Epithelial cell of proximal tubule (primary cell): ENCODE measurements around the gene MYPN. TPM values are rescaled to one million over a fixed set of nuclear protein-coding genes. Genes with fewer than 3 reads are reported as not detected.
A peak's percentile ranks its signal among the peaks of the same experiment; 100 is the strongest.

ENCODE experiments used
- DNase-seq: peaks from one replicate; pipeline ENCODE4 v3.0.0-alpha.2; 2011; ENCODE audit warnings: low read depth
- H3K4me3 ChIP-seq: 2 replicates; pipeline ENCODE4 v1.5.1; 2011; ENCODE audit warnings: low read depth, mild to moderate bottlenecking, low read length
- total RNA-seq: library from RNA; depleted of rRNA; stranded (reverse); fragments of >200 nt; gene quantifications from 2 replicates; pipeline ENCODE4 v1.2.3, GENCODE V29; 2015
- TF ChIP-seq, protein P1 (sequence below): conservative IDR thresholded peaks from 2 replicates; pipeline ENCODE4 v1.5.1; 2012; ENCODE audit warnings: low read depth, mild to moderate bottlenecking, low read length

The MYPN gene
- total RNA-seq, 1 donor from 2014 or later, result 0.98 TPM

DNA sequence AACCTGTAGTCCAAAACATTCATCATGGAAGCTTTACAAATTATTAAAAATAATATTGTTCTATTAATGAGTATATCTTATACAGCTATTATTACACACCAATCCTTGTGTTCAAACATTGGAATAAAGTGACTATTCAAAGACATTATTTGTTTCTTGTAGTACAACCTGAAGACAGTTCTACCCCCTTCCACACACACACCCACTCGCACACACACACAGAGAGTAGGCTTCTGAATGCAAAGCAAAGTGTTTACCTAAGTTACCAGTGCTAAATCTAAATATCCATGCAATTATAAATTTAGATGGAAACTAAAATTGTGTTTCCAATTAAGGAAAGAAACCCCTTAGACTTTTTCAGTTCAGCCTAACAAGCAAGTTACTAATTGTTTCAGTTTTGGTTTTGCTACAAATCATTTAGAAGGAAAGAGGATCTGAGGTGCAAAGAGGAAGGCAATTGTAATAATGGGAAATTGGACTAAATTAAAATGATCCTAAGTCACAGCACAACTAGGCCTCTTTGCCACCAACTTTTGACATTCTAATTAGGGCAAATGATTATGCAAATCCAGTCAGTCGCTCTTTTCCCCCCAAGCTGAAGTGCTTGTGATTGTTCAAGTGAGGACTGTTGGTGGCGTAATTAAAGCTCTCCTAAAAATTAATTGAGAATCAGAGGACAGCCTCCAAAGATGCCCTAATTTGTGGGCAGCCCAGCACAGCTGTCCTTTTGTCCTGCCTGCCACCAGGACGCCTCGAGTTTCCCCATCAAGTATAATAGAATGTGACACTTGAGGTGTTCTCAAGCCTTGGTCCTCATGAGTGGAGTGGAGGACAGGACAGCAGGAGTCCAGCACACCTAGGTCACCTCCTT, 142.6 kb downstream of the MYPN start:
- no peak overlapping the region for H3K4me3 ChIP-seq
- DNase-seq, result no peak
- TF ChIP-seq, protein P1, sequence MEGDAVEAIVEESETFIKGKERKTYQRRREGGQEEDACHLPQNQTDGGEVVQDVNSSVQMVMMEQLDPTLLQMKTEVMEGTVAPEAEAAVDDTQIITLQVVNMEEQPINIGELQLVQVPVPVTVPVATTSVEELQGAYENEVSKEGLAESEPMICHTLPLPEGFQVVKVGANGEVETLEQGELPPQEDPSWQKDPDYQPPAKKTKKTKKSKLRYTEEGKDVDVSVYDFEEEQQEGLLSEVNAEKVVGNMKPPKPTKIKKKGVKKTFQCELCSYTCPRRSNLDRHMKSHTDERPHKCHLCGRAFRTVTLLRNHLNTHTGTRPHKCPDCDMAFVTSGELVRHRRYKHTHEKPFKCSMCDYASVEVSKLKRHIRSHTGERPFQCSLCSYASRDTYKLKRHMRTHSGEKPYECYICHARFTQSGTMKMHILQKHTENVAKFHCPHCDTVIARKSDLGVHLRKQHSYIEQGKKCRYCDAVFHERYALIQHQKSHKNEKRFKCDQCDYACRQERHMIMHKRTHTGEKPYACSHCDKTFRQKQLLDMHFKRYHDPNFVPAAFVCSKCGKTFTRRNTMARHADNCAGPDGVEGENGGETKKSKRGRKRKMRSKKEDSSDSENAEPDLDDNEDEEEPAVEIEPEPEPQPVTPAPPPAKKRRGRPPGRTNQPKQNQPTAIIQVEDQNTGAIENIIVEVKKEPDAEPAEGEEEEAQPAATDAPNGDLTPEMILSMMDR, result no peak

DNA sequence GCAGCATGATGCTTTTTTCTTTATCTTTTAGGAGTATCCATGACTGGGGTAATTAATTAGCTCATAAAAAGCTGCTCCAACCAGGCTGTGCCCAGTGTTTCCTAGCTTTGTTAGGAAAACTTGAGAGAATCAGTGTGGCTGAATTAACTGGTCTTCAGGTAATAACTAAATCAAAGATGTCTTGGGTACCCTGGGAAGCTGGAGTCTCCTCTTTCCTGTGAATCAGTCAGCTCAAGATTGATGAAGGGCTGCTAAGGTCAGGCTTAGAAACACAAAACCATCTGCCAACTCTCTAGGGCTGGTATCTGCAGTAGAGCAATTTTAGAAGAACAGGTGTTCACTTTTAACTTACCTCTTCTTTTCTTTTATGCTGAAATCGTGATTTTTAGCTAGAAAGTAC, 144.1 kb downstream of the MYPN start:
- DNase-seq, result no peak
- TF ChIP-seq, protein P1, result no peak
- H3K4me3 ChIP-seq, result no peak overlapping the region

DNA sequence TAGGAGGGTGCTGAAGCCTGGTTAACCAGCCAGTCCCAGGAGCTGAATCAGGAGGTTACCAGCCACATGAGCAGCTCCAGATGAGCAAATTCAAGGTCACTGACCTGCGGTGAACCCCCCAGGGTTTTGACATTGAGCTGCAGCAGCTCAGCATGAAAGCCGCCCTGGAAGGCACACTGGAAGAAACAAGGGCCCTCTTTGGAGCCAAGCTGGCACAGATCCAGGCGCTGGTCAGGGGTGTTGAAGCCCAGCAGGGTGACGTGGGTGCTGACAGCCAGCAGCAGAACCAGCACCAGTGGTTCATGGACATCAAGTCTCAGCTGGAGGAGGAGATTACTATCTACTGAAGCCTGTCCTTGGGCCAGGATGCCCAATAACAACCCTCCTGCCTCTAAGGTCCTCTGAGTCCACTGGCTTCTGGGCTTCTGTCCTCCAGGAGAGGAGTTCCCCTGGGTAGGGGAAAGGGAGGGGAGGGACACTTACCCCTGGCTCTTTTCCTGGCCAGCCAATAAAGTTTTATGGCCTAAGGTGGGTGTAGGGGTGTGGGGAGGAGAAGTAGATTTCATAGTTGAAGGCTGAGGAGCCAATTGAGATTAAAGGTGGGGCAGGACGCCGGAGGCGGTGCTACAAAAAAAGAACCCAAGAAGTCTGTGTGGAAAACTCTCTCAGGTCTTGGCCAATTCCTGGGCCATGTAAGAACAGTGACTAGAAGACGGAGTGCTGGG, 152.0 kb downstream of the MYPN start:
- TF ChIP-seq, protein P1, result no peak
- H3K4me3 ChIP-seq, result no peak overlapping the region
- peak; percentile 23 for DNase-seq

Other genes with a start within 250 kb of the MYPN start
- gene SIRT1, start 224.8 kb upstream of the MYPN start, total RNA-seq, result 9.3 and 10.5 TPM in 2 replicates
- gene HERC4, start 34.2 kb upstream of the MYPN start, total RNA-seq, result 27.2 and 27.3 TPM in 2 replicates
- 0.58 TPM in 1 of 2 replicates, not detected in the other for gene ATOH7, start 122.6 kb downstream of the MYPN start, total RNA-seq
- gene HNRNPH3, start 222.6 kb downstream of the MYPN start, total RNA-seq, result 43.1 and 44.5 TPM in 2 replicates
- 1.3 and 1.7 TPM in 2 replicates for gene PBLD, start 223.4 kb downstream of the MYPN start, total RNA-seq